ENCODE measurements around the gene MYEOV. TPM values are rescaled to one million over a fixed set of nuclear protein-coding genes. Genes with fewer than 3 reads are reported as not detected.
A peak's percentile ranks its signal among the peaks of the same experiment; 100 is the strongest.

MYEOV gene
- total and polyA plus RNA-seq, 9 of the 15 experiments (the other 6 are each of a cell fraction or from before 2014, with no cell fraction given), result 10.2 to 133 (median 32.2) TPM

DNA sequence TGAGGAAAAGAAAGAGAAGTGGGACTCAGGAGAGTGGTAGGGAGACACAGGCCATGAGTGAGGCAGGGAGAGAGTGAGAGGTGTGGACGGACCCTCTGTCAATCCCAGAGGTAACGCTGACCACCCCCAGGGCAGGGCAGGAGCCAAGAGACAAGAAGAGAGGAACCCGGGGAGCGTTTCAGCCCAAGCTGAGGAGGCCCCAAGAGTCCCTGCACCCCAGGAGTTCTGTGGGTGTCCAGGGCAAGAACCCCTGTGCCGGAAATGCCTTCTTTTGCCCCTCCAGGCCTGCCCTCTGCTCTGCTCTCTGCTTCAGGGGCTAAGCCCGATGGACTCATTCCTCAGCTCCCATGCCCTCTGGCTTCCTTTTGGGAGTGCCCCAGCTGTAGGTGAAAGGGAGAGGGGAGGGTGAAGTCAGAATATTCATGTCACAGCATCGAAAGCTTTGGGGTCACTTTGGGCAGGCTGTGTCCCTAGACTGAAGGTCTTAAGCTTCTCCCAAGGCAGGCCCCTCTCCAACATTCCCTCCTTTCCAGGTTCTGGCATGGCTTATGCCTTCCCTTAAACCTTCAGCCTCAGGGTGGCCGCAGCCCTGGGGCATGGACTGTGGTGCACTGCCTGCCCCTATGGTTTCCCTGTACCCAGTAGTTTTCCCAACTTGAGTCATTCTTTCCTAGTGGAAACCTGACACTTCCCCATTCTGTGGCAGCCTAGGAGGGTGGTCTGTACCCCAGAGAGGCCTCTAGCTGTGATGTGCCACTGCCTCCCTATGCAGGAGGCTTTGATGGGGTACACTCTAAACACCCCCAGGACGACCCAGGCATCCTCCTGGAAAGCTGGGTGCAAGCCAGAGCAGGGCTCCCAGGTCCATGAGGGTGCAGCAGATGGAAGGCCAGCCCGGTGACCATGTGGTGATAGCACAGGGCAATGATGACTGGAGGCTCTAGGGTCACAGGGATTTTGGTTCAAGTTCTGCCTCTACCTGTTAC lies 27.1 kb downstream of the MYEOV start:
- Histone ChIP-seq H3K4me1 (replicated peaks in 1 of 2; ENCODE audit: control insufficient read depth in 2 of 2, insufficient read depth in 2 of 2, low read length in 2 of 2) (no peaks in the 10 kb centered on the region), H3K9me3 (replicated peaks; ENCODE audit: control insufficient read depth, insufficient read depth, low read depth, low read length) (no peaks in the 10 kb centered on the region; the same call in 1 of the 2 replicates), H3K27ac (ENCODE audit: extremely low read depth, low read depth, low read length) (no peak overlapping the region), H3K27me3 (ENCODE audit: control insufficient read depth in 2 of 2, insufficient read depth in 2 of 2, low read length in 2 of 2) (no peaks in the 10 kb centered on the region), H3K4me2 (ENCODE audit: insufficient read depth, low read length) (no peak overlapping the region), H3K9me1 (ENCODE audit: control insufficient read depth, insufficient read depth, low read length) (no peaks in the 10 kb centered on the region), H3K36me3 (ENCODE audit: control insufficient read depth, insufficient read depth, low read length) (no peaks in the 10 kb centered on the region; the same call in 2 of the 3 replicates), H3K4me3 (no peak overlapping the region), H2AFZ (ENCODE audit: low read depth, low read length) (no peak overlapping the region), H3K9ac (ENCODE audit: insufficient read depth in 1 of 2, low read depth in 2 of 2, low read length in 2 of 2) (no peak overlapping the region), H3K79me2 (ENCODE audit: control insufficient read depth, insufficient read depth, low read length) (peaks cover 26% of the 10 kb centered on the region), H4K20me1 (replicated peaks; ENCODE audit: control insufficient read depth, insufficient read depth, low read length) (0 out of 2 replicates have a peak, but pooled peaks cover 1% of the 10 kb centered on the region)
- FAIRE-seq, result no peak
- no TSS peak for BruUV-seq (replicated peaks)
- in situ Hi-C loops (cut with MboI), result no loop called here
- 62% methylated on average over 9 of the region's 10 CpGs for WGBS (ENCODE audit: insufficient coverage, low coverage, missing lambda C conversion rate)
- no peak for DNase-seq (ENCODE audit: extremely low read depth in 1 of 4, low spot score in 3 of 4)
- TF ChIP-seq LCOR (CRISPR knock-in tag; IDR thresholded peaks at IDR 0.05) (no peak), RBBP5 (IDR thresholded peaks at IDR 0.05; ENCODE audit: borderline replicate concordance, insufficient read depth, low read length, poor library complexity, severe bottlenecking) (no peak), HDAC6 (IDR thresholded peaks at IDR 0.05; ENCODE audit: low read depth, low read length) (no peak), PTBP1 (IDR thresholded peaks at IDR 0.05; ENCODE audit: low read depth, low read length) (no peak), SPI1 (IDR thresholded peaks at IDR 0.05; ENCODE audit: borderline replicate concordance, low read depth, low read length) (0 out of 2 replicates have a peak, but pooled peaks have one; percentile 4)
- TF ChIP-seq, protein P1, sequence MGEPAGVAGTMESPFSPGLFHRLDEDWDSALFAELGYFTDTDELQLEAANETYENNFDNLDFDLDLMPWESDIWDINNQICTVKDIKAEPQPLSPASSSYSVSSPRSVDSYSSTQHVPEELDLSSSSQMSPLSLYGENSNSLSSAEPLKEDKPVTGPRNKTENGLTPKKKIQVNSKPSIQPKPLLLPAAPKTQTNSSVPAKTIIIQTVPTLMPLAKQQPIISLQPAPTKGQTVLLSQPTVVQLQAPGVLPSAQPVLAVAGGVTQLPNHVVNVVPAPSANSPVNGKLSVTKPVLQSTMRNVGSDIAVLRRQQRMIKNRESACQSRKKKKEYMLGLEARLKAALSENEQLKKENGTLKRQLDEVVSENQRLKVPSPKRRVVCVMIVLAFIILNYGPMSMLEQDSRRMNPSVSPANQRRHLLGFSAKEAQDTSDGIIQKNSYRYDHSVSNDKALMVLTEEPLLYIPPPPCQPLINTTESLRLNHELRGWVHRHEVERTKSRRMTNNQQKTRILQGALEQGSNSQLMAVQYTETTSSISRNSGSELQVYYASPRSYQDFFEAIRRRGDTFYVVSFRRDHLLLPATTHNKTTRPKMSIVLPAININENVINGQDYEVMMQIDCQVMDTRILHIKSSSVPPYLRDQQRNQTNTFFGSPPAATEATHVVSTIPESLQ (CRISPR knock-in tag; IDR thresholded peaks at IDR 0.05), result no peak
- TF ChIP-seq, protein P2, sequence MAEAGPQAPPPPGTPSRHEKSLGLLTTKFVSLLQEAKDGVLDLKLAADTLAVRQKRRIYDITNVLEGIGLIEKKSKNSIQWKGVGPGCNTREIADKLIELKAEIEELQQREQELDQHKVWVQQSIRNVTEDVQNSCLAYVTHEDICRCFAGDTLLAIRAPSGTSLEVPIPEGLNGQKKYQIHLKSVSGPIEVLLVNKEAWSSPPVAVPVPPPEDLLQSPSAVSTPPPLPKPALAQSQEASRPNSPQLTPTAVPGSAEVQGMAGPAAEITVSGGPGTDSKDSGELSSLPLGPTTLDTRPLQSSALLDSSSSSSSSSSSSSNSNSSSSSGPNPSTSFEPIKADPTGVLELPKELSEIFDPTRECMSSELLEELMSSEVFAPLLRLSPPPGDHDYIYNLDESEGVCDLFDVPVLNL (CRISPR knock-in tag; IDR thresholded peaks at IDR 0.05; ENCODE audit: low read depth), result no peak
- intact Hi-C loops (cut with micrococcal nuclease), result no loop called here
- ChIA-PET CTCF (ENCODE audit: low intra/inter-chr PET ratio) (no interaction called here), POLR2A (interaction anchor here (0.7 kb wide), 1 partner anchor 12 kb away, joined by 3 read pairs; no protein-coding TSS in a partner anchor)
- ATAC-seq, result no peak

All from K562 (cell line).